Measurements from ENCODE around the gene BABAM2. TPM values are rescaled to one million over a fixed set of nuclear protein-coding genes. Genes with fewer than 3 reads are reported as not detected.

Gene BABAM2
- total and polyA plus RNA-seq, 10 of the 15 experiments (the other 5 are each of a cell fraction or from before 2014, with no cell fraction given): 30.7 to 59.9 (median 44.5) TPM

- intact Hi-C loops (cut with micrococcal nuclease; ENCODE audit: unreplicated experiment): no loop called here
- TF ChIP-seq RAD21 (IDR thresholded peaks at IDR 0.05; ENCODE audit: insufficient read depth, low read depth, low read length) (no peak), RUNX3 (IDR thresholded peaks at IDR 0.05; ENCODE audit: low read length) (no peak), KAT2A (conservative IDR thresholded peaks at IDR 0.05; ENCODE audit: control insufficient read depth, low read depth, low read length) (no peak), IRF3 (IDR thresholded peaks at IDR 0.05) (no peak), ZNF274 (IDR thresholded peaks at IDR 0.05; ENCODE audit: insufficient read depth, insufficient read length) (no peak), FOXK2 (IDR thresholded peaks at IDR 0.05) (no peak), SREBF1 (IDR thresholded peaks at IDR 0.05; ENCODE audit: low read length) (no peak), ZBED1 (IDR thresholded peaks at IDR 0.05; ENCODE audit: borderline replicate concordance) (no peak), CBX5 (IDR thresholded peaks at IDR 0.05; ENCODE audit: low read depth) (no peak), NR2C1 (IDR thresholded peaks at IDR 0.05) (no peak), HSF1 (IDR thresholded peaks at IDR 0.05; ENCODE audit: low read depth, low read length) (no peak), ATF2 (IDR thresholded peaks at IDR 0.05; ENCODE audit: low read length) (no peak), SMAD1 (IDR thresholded peaks at IDR 0.05; ENCODE audit: low read depth, partially characterized antibody) (no peak), USF1 (IDR thresholded peaks at IDR 0.05; ENCODE audit: borderline replicate concordance, extremely low read length, insufficient read depth, low read depth, low read length) (no peak), ZBTB40 (IDR thresholded peaks at IDR 0.05; ENCODE audit: borderline replicate concordance) (no peak), TBL1XR1 (IDR thresholded peaks at IDR 0.05; ENCODE audit: low read depth, low read length) (no peak)
These were observed 329.3 kb downstream of the BABAM2 start for GRCh38 chr2:28219758-28220368.

More at GRCh38 chr2:28219758-28220368, 329.3 kb downstream of the BABAM2 start:
- SMC1A ChIA-PET (ENCODE audit: uncharacterized antibody, unreplicated experiment): interaction anchor here (1.1 kb wide), 1 partner anchor 10 kb away, joined by 3 read pairs; no protein-coding TSS in a partner anchor
- H3K27me3 ChIP-seq (replicated peaks in 1 of 2; ENCODE audit: control insufficient read depth in 2 of 2, insufficient read depth in 2 of 2, low read length in 1 of 2): no peaks in the 10 kb centered on the region
- no peak overlapping the region for H3K9ac ChIP-seq (ENCODE audit: control insufficient read depth, insufficient read depth, low read length)
- H3K79me2 ChIP-seq (ENCODE audit: control insufficient read depth, insufficient read depth, low read length): no peaks in the 10 kb centered on the region
- in situ Hi-C loops (cut with MboI): no loop called here
- RAD21 ChIA-PET (ENCODE audit: unreplicated experiment): no interaction called here
- CTCF ChIA-PET: interaction anchor here (1.0 kb wide), 3 partner anchors 11 to 460 kb away, joined by 3 read pairs; no protein-coding TSS in a partner anchor
- no peak for ATAC-seq
- no peak overlapping the region for H3K4me3 ChIP-seq
- no peak overlapping the region for H2AFZ ChIP-seq (ENCODE audit: control insufficient read depth, low read depth, low read length)
- BruUV-seq (replicated peaks): no TSS peak
- H3K9me3 ChIP-seq (replicated peaks; ENCODE audit: control insufficient read depth, insufficient read depth, low read length): no peaks in the 10 kb centered on the region
- WGBS (ENCODE audit: insufficient coverage, insufficient replicate concordance, low lambda C conversion rate, missing lambda C conversion rate): 91% methylated on average over 13 of the region's 13 CpGs
- no peaks in the 10 kb centered on the region for H3K36me3 ChIP-seq (ENCODE audit: control insufficient read depth in 2 of 2, insufficient read depth in 2 of 2, low read length in 1 of 2)
- FAIRE-seq: no peak
- no peaks in the 10 kb centered on the region for H4K20me1 ChIP-seq (ENCODE audit: control insufficient read depth, insufficient read depth)
- no peak overlapping the region for H3K4me2 ChIP-seq (ENCODE audit: control insufficient read depth, insufficient read depth)
- no peaks in the 10 kb centered on the region for H3K4me1 ChIP-seq (ENCODE audit: control insufficient read depth, insufficient read depth, low read length)
- POLR2A ChIA-PET: no interaction called here
- no peak for DNase-seq (ENCODE audit: low read depth, low spot score)
- H3K27ac ChIP-seq (ENCODE audit: control insufficient read depth, insufficient read depth): no peak overlapping the region
